Effector CD4-positive, alpha-beta T cell (primary cell): ENCODE results near the gene VPS13A.
"Not testable (repeated sequence)": the region's sequence is repeated elsewhere in the genome, so short reads cannot be mapped to it uniquely, and the experiment has no call there.

Experiments
- DNase-seq: peaks from one replicate; pipeline ENCODE4 v3.0.0-alpha.2; 2020

Gene VPS13A

GRCh38 chr9:77426712-77427111 lies 249.4 kb downstream of the VPS13A start:
- DNase-seq, result no peak

DNA sequence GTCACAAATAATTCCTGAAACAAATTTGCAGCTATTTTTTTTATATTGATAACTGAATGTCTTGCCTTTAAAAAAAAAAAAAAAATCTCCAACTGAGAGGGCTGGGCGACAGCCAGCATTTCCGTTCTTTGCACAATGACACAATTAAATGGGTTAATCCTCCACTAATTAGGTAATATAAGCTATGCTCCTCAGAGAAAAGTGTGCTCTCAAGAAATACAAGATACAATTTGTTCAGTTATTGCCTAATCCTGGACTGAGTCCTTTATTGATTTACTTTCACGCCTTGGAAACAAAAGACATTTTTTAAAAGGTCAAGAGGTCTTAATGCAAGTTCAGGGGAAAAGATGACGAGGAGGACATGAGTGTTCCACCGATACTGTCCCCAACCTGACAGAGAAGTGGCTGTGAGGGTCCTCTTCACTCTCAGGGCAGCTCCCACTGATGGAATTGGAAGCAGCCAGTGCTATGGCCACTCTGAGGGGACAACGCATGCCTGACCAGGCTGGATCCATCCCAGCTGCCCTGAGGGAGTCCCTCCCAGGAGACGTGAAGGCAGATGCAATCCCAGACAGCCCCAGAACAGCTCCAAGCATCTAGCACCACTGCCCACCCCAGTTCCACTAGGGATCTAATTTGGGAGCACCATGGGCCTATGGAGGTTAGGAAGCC lies 250.1 kb downstream of the VPS13A start:
- no peak for DNase-seq

DNA sequence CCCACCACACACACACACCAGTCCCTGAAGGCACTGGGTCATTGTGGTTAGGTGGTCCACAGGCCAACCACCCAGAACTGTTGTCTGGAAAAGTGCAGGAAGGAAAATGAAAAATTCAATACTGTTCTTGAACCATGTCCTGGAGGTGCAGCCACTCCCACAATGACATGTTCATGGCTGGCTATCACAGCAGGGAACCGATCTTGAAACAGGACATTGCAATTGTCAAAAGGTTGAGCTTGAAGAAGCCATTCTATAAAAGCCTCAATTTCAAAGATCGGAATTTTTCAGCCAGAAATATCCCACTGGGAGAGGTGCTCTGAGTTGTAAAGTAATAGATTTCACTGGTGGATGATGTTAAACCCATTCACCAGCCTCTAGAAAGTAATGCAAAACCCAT lies 252.6 kb downstream of the VPS13A start:
- no peak for DNase-seq

DNA sequence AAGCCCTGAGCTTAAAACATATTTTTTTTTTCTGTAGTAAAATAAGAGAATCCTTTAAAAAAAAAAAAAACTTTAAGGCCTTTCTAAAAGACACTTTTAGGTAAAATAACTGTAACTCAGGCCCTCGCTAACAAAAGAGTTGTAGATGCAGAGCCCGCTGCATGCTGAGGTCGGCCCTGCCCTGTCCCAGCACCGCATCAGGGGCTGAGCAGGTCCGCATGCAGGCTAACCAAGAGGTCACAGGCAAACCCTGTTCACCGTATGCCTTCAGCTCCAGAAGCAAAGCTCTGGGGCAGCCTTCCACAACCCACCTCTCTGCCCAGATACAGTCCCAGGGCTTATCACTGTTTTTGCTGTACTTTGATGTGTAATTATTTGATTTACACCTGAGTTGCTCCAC lies 254.7 kb downstream of the VPS13A start:
- DNase-seq, result no peak

DNA sequence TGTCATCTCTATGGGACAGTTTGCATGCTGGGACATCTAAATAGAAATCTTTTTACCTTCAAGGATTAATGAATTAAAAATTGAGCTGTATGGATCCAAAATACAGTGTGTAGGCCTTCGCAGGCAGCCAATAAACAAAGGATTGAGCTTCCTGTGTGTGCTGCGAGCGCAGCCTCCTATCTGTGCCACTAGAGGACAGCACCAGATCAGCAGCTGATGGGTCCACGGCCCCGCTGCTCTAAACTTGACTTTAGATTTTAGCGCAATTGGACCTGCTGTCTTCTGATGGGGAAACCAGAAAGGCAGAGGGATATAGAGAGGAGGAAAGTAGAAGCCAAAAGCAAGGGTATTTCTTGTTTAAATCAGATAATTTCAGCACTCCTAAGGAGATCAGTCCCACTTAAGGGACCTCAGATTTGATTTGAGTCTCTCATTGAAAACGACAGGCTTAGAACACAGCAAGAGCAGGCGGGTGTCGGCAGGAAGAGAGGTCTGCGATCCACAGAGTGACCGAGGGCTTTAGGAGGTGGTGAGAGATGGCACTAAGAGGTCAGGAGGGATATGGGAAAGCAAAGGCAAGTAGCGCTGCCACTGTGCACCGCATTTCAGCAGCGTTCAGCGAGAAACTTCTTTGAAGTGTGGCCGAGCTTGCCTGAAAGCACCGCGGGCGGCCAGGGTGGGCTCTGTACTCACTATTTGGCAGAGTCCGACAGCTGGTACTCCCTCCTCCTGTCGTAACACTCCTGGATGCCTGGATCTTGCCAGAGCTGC lies 256.5 kb downstream of the VPS13A start:
- peak; percentile 9 for DNase-seq

GRCh38 chr9:77435277-77435676 lies 257.9 kb downstream of the VPS13A start:
- DNase-seq, result no peak

DNA sequence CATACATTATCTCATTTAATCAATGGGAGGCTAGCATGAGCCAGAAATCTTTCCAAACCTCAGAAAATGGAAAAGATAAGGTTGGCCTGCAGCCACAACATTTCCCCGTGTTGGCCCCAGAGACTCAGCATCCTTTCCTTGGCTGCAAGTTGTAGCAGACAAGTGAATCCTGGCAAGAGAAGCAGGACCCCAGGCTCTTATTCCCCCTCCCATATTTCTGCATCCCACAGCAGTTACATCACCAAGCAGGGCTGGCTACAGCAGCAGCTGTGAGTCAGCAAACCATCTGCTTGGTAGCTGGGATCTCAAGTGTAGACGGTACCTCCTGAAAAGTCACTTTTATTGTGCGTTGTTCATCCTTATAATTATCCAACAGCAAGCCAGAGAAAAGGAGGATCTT lies 258.4 kb downstream of the VPS13A start:
- DNase-seq, result no peak

DNA sequence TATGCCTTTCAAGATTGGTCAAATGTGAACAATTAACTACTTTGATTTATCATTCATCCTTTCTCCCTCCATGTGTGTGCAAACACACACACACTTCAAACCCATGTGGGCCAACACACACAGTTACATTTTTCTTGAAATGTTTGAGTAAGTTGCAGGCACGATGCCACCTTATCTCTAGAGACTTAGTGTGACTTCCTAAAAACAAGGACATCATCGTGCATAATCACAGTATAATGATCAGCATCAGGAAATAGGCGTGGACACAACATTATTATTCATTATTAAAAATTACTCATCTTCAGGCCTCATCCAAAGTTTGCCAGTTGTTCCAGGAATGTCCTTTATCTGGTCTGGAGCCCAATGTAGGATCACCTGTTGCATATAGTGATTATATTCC lies 261.3 kb downstream of the VPS13A start:
- DNase-seq, result no peak

DNA sequence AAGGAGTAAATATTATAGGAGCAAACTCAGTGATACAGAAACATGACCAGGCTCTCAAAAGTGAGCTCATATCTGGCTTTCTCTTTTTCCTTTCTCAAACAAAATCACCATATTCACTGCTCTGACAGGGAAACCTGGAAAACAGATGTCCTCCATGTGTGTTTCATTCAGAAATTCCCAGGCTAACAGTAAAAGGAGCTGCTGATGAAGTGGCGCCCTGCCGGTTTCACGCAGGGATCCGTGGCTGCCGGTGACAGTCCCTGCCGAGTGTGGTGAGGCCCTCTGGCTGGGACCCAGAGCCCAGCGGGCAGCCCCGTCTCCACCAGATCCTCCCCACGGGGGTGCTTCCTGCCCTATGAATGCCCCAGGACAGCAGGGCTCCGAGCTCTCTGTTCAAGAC lies 262.7 kb downstream of the VPS13A start:
- no peak for DNase-seq

DNA sequence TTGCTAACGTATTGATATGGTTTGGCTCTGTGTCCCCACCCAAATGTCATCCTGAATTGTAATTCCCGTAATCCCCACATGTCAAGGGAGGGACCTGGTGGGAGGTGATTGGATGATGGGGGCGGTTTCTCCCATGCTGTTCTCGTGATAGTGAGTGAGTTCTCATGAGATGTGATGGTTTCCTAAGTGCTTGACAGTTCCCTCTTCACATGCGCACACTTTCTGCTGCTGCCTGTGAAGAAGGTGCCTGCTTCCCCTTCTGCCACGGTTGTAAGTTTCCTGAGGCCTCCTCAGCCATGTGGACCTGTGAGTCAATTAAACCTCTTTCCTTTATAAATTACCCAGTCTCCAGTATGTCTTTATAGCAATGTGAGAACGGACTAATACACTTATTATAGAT lies 263.8 kb downstream of the VPS13A start:
- not testable (repeated sequence) for DNase-seq

- no peak for DNase-seq
These were observed 265.1 kb downstream of the VPS13A start for GRCh38 chr9:77442436-77442835.

DNA sequence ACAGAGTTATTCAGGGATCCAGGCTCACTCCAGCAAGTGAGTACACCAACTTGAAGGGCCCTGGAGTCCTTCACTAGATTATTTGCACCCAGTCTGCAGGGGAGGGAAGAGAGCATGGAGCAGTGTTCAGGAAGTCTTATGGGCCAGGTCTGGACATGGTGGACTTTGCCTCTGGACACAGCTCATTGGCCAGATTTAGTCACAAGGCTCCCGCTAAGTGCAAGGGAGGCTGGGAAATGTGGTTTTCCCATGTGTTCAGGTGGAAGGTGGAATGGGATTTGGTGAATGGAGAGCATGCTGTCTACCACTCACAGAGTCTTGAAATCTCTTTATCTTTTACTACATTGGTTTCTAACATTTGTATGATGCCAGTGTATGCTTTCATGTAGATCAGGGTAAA lies 270.3 kb downstream of the VPS13A start:
- DNase-seq, result no peak

- no peak for DNase-seq
These were observed 272.1 kb downstream of the VPS13A start for GRCh38 chr9:77449240-77450084.

DNA sequence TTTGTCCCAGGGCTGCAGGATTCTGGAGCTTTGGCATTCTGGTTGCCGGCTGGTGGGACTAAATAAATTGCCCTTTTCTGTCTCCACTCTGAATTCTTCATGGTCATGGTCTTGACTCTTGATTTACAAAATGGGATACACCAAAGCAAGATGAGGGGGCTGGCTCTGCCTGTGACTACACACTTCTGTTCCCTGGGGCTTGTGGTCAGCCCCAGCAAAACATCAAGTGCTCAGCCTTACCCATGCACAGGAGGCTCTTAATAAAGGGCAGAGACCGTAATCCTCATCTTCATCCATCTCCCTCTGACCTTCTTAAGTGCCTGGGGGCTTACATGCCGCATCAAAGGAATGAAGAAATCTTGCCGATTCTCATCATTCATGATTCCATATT lies 272.7 kb downstream of the VPS13A start:
- no peak for DNase-seq

DNA sequence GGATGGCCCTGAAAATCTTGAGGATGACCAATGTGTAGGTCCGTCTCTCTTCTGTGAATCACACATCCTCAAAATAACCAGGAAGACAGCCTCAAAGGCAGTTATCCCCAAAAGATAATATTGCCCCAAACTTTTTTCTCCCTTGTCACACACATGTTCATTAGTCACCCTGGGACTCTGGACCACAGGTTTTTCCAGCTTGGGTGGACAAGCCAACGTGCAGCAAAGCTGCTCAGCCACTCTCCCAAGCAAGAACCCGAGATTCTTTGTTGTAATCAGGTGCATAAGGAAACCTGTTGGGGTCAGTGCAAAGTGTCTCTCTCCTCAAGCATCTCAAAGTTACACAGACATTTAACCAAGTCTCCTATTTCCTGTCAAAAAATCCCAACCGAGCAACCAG lies 274.2 kb downstream of the VPS13A start:
- no peak for DNase-seq

GRCh38 chr9:77453825-77454647 lies 276.7 kb downstream of the VPS13A start:
- DNase-seq, result no peak

DNA sequence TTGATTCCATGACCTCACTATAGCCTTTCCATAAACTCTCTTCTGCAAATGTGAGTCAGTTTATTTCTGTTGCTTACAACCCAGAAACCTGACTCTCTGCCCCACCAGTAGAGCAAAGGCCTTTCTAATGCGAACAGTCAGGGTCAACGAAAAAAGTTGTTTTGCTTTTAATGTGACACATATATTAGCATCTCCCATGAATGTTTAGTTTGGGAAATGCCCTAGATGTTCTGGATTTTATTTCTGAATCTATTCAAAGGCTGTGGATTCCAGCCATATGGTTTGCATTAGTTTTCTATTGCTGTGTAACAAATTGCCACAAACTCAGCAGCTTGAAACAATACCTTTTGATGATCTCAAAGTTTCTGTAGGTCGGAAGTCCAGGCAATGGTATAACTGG lies 277.3 kb downstream of the VPS13A start:
- DNase-seq, result no peak

- peak; percentile 7 for DNase-seq
These were observed 278.1 kb downstream of the VPS13A start for GRCh38 chr9:77455312-77455927.

DNA sequence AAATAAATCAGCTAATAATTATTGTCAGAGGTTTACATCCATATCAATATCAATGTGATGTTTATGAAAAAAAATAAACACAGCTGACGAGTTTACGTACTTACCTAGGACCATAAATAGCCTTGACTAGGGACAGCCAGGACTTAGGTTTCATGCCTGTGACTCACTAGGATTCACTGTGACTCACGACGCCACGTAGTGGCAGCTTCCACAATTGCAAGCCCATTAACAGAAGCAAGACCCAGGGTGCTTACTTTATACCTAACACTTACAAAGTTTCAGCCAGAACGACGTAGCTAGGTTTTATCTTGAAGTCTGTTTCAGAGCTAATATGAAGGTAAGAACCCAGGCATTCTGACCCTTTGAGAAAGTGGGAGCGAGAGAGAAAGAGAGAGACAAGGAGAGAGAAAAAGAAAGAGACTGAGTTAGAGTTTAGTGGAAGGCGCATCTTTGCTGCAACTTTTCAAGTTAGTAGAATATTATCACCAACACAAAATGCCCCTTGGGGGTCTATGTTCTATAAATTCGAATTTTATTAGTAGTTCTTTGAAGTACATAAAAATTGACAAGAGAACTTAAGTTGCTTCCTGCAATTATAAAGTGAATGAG lies 279.6 kb downstream of the VPS13A start:
- DNase-seq, result peak; percentile 62

DNA sequence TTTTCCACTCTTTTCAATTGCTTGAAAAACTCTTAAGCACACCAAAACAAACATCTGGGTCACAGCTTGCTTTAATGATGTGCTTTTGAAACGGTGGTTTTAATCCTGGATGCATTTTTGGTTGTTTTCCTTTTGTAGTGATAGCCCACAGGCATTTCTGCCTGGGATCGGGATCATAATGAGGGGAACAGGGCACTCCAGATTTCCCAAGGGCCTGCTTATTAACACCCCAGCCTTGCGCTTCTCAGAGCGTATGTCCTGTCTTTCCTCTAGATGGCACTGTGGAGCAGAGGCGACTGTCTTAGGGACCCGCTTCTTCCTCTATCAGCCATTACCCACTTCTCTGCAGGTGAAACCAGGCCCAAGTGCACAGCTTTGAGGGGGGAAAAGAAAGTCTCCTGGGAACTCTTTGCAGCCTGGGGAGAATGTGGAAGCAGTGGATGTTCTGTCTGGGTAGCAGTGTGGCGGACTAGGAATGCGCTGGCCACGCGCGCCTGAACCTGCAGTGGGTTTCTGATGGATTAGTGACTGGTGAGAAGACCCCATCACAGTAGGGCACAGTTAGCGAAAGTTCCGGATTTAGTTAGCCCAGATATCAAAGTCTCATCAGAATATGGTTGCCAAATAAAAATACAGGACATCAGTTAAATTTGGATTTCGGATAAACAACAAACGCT lies 280.7 kb downstream of the VPS13A start:
- peak; percentile 37 for DNase-seq

GRCh38 chr9:77460938-77461337 lies 283.6 kb downstream of the VPS13A start:
- no peak for DNase-seq
